DND-41 (cell line): ENCODE data around the gene MYH6.

Experiments
- EZH2 ChIP-seq: IDR thresholded peaks from 3 replicates; pipeline ENCODE4 v1.6.1; 2012; ENCODE audit warnings: borderline replicate concordance, low read depth, mild to moderate bottlenecking, moderate library complexity, low read length, inconsistent platforms; ENCODE audit not compliant: severe bottlenecking
- TF ChIP-seq, protein P1 (sequence below): IDR thresholded peaks from 2 replicates; pipeline ENCODE4 v1.5.1; 2012; ENCODE audit warnings: borderline replicate concordance, low read length, moderate library complexity, mild to moderate bottlenecking; ENCODE audit not compliant: poor library complexity, severe bottlenecking; ENCODE audit errors: extremely low read depth

DNA sequence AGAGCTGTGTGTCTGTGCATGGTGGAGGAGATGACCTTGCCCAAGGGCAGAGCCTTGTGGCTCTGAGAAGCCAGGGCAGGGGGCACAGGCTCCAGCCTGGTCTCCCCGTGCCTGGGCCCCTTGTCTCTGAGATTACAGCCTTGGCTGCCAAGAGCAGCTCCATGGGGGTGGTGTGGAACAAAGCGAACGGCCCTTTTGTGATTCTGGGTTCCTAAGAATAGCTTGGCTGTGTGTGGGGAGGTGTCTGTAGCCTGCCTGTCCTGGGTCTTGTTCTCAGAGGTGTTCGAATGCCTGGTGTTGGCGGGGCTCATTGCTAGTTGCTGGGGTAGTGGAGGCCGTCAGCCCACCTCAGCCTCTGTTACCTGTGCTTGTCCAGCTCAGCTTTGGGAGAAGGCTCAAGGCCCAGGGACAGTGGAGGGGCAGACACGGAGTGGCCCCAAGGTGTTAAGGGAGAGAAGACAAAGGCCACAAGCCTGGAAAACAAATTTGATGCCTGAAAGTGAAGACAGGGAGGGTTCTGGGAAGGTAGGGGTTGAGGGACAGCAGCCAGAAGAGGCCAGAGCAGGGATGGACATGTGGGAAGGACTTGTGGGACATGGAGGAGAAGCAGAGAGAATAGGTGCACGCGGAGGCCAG lies 34.8 kb upstream of the MYH6 start:
- TF ChIP-seq, protein P1, sequence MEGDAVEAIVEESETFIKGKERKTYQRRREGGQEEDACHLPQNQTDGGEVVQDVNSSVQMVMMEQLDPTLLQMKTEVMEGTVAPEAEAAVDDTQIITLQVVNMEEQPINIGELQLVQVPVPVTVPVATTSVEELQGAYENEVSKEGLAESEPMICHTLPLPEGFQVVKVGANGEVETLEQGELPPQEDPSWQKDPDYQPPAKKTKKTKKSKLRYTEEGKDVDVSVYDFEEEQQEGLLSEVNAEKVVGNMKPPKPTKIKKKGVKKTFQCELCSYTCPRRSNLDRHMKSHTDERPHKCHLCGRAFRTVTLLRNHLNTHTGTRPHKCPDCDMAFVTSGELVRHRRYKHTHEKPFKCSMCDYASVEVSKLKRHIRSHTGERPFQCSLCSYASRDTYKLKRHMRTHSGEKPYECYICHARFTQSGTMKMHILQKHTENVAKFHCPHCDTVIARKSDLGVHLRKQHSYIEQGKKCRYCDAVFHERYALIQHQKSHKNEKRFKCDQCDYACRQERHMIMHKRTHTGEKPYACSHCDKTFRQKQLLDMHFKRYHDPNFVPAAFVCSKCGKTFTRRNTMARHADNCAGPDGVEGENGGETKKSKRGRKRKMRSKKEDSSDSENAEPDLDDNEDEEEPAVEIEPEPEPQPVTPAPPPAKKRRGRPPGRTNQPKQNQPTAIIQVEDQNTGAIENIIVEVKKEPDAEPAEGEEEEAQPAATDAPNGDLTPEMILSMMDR, result no peak
- no peak for TF ChIP-seq EZH2
